ENCODE data around the gene GLT8D2.
A peak's percentile ranks its signal among the peaks of the same experiment; 100 is the strongest.

GLT8D2 gene

GRCh38 chr12:104049903-104050356, at the start of gene GLT8D2:
Gene GLT8D2 (minus strand): TSS chr12:104050187. CDS start chr12:104019648, 30,539 bp downstream.
- peaks cover 5 to 10% of the 10 kb centered on the region in 2 donors for H3K27me3 ChIP-seq (ENCODE audit: control insufficient read depth in 2 of 2, insufficient read depth in 2 of 2, low read length in 2 of 2)
- no peaks in the 10 kb centered on the region for H3K9me3 ChIP-seq (ENCODE audit: control insufficient read depth in 2 of 2, low read length in 2 of 2)
- peak within 1 kb of the TSS; percentile 26 for H3K27ac ChIP-seq (ENCODE audit: low read depth in 2 of 2, low read length in 2 of 2)
- no peaks in the 10 kb centered on the region for H3K36me3 ChIP-seq (ENCODE audit: control insufficient read depth in 2 of 2, insufficient read depth in 2 of 2, low read length in 2 of 2)
- H3K4me1 ChIP-seq (ENCODE audit: control insufficient read depth in 2 of 2, insufficient read depth in 2 of 2, low read length in 2 of 2) = peaks cover 0 to 4% of the 10 kb centered on the region in 2 donors
- H3K4me3 ChIP-seq (ENCODE audit: low read length in 2 of 2) = peak within 1 kb of the TSS; percentile 59 to 66
- H3K9ac ChIP-seq (ENCODE audit: low read depth in 1 of 2, low read length in 2 of 2) = peak within 1 kb of the TSS; percentile 17 to 49

- H3K4me3 ChIP-seq (ENCODE audit: low read length in 2 of 2) = no peak overlapping the region
- no peaks in the 10 kb centered on the region for H3K27me3 ChIP-seq (ENCODE audit: control insufficient read depth in 2 of 2, insufficient read depth in 2 of 2, low read length in 2 of 2)
- H3K4me1 ChIP-seq (ENCODE audit: control insufficient read depth in 2 of 2, insufficient read depth in 2 of 2, low read length in 2 of 2) = no peaks in the 10 kb centered on the region
- no peaks in the 10 kb centered on the region for H3K9me3 ChIP-seq (ENCODE audit: control insufficient read depth in 2 of 2, low read length in 2 of 2)
- H3K27ac ChIP-seq (ENCODE audit: low read depth in 2 of 2, low read length in 2 of 2) = no peak overlapping the region
- no peak overlapping the region for H3K9ac ChIP-seq (ENCODE audit: low read depth in 1 of 2, low read length in 2 of 2)
- H3K36me3 ChIP-seq (ENCODE audit: control insufficient read depth in 2 of 2, insufficient read depth in 2 of 2, low read length in 2 of 2) = peaks cover 35 to 41% of the 10 kb centered on the region in 2 donors
These were observed 48.0 kb upstream of the GLT8D2 start for GRCh38 chr12:104097954-104098353.

GRCh38 chr12:104095289-104095688, 45.3 kb upstream of the GLT8D2 start:
- H3K4me3 ChIP-seq (ENCODE audit: low read length in 2 of 2) = no peak overlapping the region
- H3K9me3 ChIP-seq (ENCODE audit: control insufficient read depth in 2 of 2, low read length in 2 of 2) = no peaks in the 10 kb centered on the region
- H3K4me1 ChIP-seq (ENCODE audit: control insufficient read depth in 2 of 2, insufficient read depth in 2 of 2, low read length in 2 of 2) = no peaks in the 10 kb centered on the region
- H3K36me3 ChIP-seq (ENCODE audit: control insufficient read depth in 2 of 2, insufficient read depth in 2 of 2, low read length in 2 of 2) = peaks cover 34 to 38% of the 10 kb centered on the region in 2 donors
- H3K9ac ChIP-seq (ENCODE audit: low read depth in 1 of 2, low read length in 2 of 2) = no peak overlapping the region
- no peaks in the 10 kb centered on the region for H3K27me3 ChIP-seq (ENCODE audit: control insufficient read depth in 2 of 2, insufficient read depth in 2 of 2, low read length in 2 of 2)
- no peak overlapping the region for H3K27ac ChIP-seq (ENCODE audit: low read depth in 2 of 2, low read length in 2 of 2)

GRCh38 chr12:104094284-104094683, 44.3 kb upstream of the GLT8D2 start:
- Histone ChIP-seq H3K9ac (ENCODE audit: low read depth in 1 of 2, low read length in 2 of 2) (no peak overlapping the region), H3K36me3 (ENCODE audit: control insufficient read depth in 2 of 2, insufficient read depth in 2 of 2, low read length in 2 of 2) (peaks cover 32 to 37% of the 10 kb centered on the region in 2 donors), H3K9me3 (ENCODE audit: control insufficient read depth in 2 of 2, low read length in 2 of 2) (no peaks in the 10 kb centered on the region), H3K4me1 (ENCODE audit: control insufficient read depth in 2 of 2, insufficient read depth in 2 of 2, low read length in 2 of 2) (no peaks in the 10 kb centered on the region), H3K4me3 (ENCODE audit: low read length in 2 of 2) (no peak overlapping the region), H3K27me3 (ENCODE audit: control insufficient read depth in 2 of 2, insufficient read depth in 2 of 2, low read length in 2 of 2) (no peaks in the 10 kb centered on the region), H3K27ac (ENCODE audit: low read depth in 2 of 2, low read length in 2 of 2) (no peak overlapping the region)

GRCh38 chr12:104091136-104091535, 41.1 kb upstream of the GLT8D2 start:
- no peaks in the 10 kb centered on the region for H3K9me3 ChIP-seq (ENCODE audit: control insufficient read depth in 2 of 2, low read length in 2 of 2)
- no peak overlapping the region for H3K9ac ChIP-seq (ENCODE audit: low read depth in 1 of 2, low read length in 2 of 2)
- H3K27ac ChIP-seq (ENCODE audit: low read depth in 2 of 2, low read length in 2 of 2) = no peak overlapping the region
- H3K4me3 ChIP-seq (ENCODE audit: low read length in 2 of 2) = no peak overlapping the region
- peaks cover 26 to 32% of the 10 kb centered on the region in 2 donors for H3K36me3 ChIP-seq (ENCODE audit: control insufficient read depth in 2 of 2, insufficient read depth in 2 of 2, low read length in 2 of 2)
- no peaks in the 10 kb centered on the region for H3K4me1 ChIP-seq (ENCODE audit: control insufficient read depth in 2 of 2, insufficient read depth in 2 of 2, low read length in 2 of 2)
- H3K27me3 ChIP-seq (ENCODE audit: control insufficient read depth in 2 of 2, insufficient read depth in 2 of 2, low read length in 2 of 2) = no peaks in the 10 kb centered on the region

GRCh38 chr12:104090685-104091084, 40.7 kb upstream of the GLT8D2 start:
- H3K9me3 ChIP-seq (ENCODE audit: control insufficient read depth in 2 of 2, low read length in 2 of 2) = no peaks in the 10 kb centered on the region
- no peaks in the 10 kb centered on the region for H3K4me1 ChIP-seq (ENCODE audit: control insufficient read depth in 2 of 2, insufficient read depth in 2 of 2, low read length in 2 of 2)
- H3K27ac ChIP-seq (ENCODE audit: low read depth in 2 of 2, low read length in 2 of 2) = no peak overlapping the region
- peaks cover 26 to 32% of the 10 kb centered on the region in 2 donors for H3K36me3 ChIP-seq (ENCODE audit: control insufficient read depth in 2 of 2, insufficient read depth in 2 of 2, low read length in 2 of 2)
- no peaks in the 10 kb centered on the region for H3K27me3 ChIP-seq (ENCODE audit: control insufficient read depth in 2 of 2, insufficient read depth in 2 of 2, low read length in 2 of 2)
- no peak overlapping the region for H3K4me3 ChIP-seq (ENCODE audit: low read length in 2 of 2)
- no peak overlapping the region for H3K9ac ChIP-seq (ENCODE audit: low read depth in 1 of 2, low read length in 2 of 2)

GRCh38 chr12:104083769-104084475, 33.9 kb upstream of the GLT8D2 start:
- no peak overlapping the region for H3K27ac ChIP-seq (ENCODE audit: low read depth in 2 of 2, low read length in 2 of 2)
- no peaks in the 10 kb centered on the region for H3K4me1 ChIP-seq (ENCODE audit: control insufficient read depth in 2 of 2, insufficient read depth in 2 of 2, low read length in 2 of 2)
- no peaks in the 10 kb centered on the region for H3K27me3 ChIP-seq (ENCODE audit: control insufficient read depth in 2 of 2, insufficient read depth in 2 of 2, low read length in 2 of 2)
- H3K4me3 ChIP-seq (ENCODE audit: low read length in 2 of 2) = no peak overlapping the region
- peaks cover 23 to 41% of the 10 kb centered on the region in 2 donors for H3K36me3 ChIP-seq (ENCODE audit: control insufficient read depth in 2 of 2, insufficient read depth in 2 of 2, low read length in 2 of 2)
- H3K9me3 ChIP-seq (ENCODE audit: control insufficient read depth in 2 of 2, low read length in 2 of 2) = no peaks in the 10 kb centered on the region
- H3K9ac ChIP-seq (ENCODE audit: low read depth in 1 of 2, low read length in 2 of 2) = no peak overlapping the region

- Histone ChIP-seq H3K27ac (ENCODE audit: low read depth in 2 of 2, low read length in 2 of 2) (no peak overlapping the region), H3K4me3 (ENCODE audit: low read length in 2 of 2) (no peak overlapping the region), H3K9me3 (ENCODE audit: control insufficient read depth in 2 of 2, low read length in 2 of 2) (no peaks in the 10 kb centered on the region), H3K36me3 (ENCODE audit: control insufficient read depth in 2 of 2, insufficient read depth in 2 of 2, low read length in 2 of 2) (peaks cover 17 to 25% of the 10 kb centered on the region in 2 donors), H3K9ac (ENCODE audit: low read depth in 1 of 2, low read length in 2 of 2) (no peak overlapping the region), H3K27me3 (ENCODE audit: control insufficient read depth in 2 of 2, insufficient read depth in 2 of 2, low read length in 2 of 2) (no peaks in the 10 kb centered on the region), H3K4me1 (ENCODE audit: control insufficient read depth in 2 of 2, insufficient read depth in 2 of 2, low read length in 2 of 2) (no peaks in the 10 kb centered on the region)
These were observed 30.8 kb upstream of the GLT8D2 start for GRCh38 chr12:104080764-104081163.

GRCh38 chr12:104079024-104079423, 29.0 kb upstream of the GLT8D2 start:
- Histone ChIP-seq H3K9me3 (ENCODE audit: control insufficient read depth in 2 of 2, low read length in 2 of 2) (no peaks in the 10 kb centered on the region), H3K27ac (ENCODE audit: low read depth in 2 of 2, low read length in 2 of 2) (no peak overlapping the region), H3K9ac (ENCODE audit: low read depth in 1 of 2, low read length in 2 of 2) (no peak overlapping the region), H3K4me3 (ENCODE audit: low read length in 2 of 2) (no peak overlapping the region), H3K36me3 (ENCODE audit: control insufficient read depth in 2 of 2, insufficient read depth in 2 of 2, low read length in 2 of 2) (peaks cover 17 to 20% of the 10 kb centered on the region in 2 donors), H3K4me1 (ENCODE audit: control insufficient read depth in 2 of 2, insufficient read depth in 2 of 2, low read length in 2 of 2) (no peaks in the 10 kb centered on the region), H3K27me3 (ENCODE audit: control insufficient read depth in 2 of 2, insufficient read depth in 2 of 2, low read length in 2 of 2) (no peaks in the 10 kb centered on the region)

GRCh38 chr12:104073699-104074098, 23.7 kb upstream of the GLT8D2 start:
- Histone ChIP-seq H3K9me3 (ENCODE audit: control insufficient read depth in 2 of 2, low read length in 2 of 2) (no peaks in the 10 kb centered on the region), H3K27me3 (ENCODE audit: control insufficient read depth in 2 of 2, insufficient read depth in 2 of 2, low read length in 2 of 2) (no peaks in the 10 kb centered on the region), H3K4me1 (ENCODE audit: control insufficient read depth in 2 of 2, insufficient read depth in 2 of 2, low read length in 2 of 2) (no peaks in the 10 kb centered on the region), H3K9ac (ENCODE audit: low read depth in 1 of 2, low read length in 2 of 2) (no peak overlapping the region), H3K36me3 (ENCODE audit: control insufficient read depth in 2 of 2, insufficient read depth in 2 of 2, low read length in 2 of 2) (peaks cover 2 to 9% of the 10 kb centered on the region in 2 donors), H3K27ac (ENCODE audit: low read depth in 2 of 2, low read length in 2 of 2) (no peak overlapping the region), H3K4me3 (ENCODE audit: low read length in 2 of 2) (no peak overlapping the region)

Measured in mucosa of rectum (tissue), 2 donors.